Breast epithelium (tissue), 4 donors: ENCODE measurements around the gene SCAP. TPM values are rescaled to one million over a fixed set of nuclear protein-coding genes. Genes with fewer than 3 reads are reported as not detected.

Experiments used
- DNase-seq, 2 donors: peaks; one replicate each; pipeline ENCODE4 v3.0.0-alpha.2; 2019; ENCODE audit warnings: low spot score in 2 of 2
- H3K27ac ChIP-seq, 2 donors: fragments of 200-600 bp; sonication (generic) in 1 of 2; one replicate each; pipeline ENCODE4 v1.5.1; 2016 to 2019; ENCODE audit warnings: mild to moderate bottlenecking in 1 of 2
- H3K27me3 ChIP-seq, 2 donors: fragments of 200-600 bp; sonication (generic) in 1 of 2; one replicate each; pipeline versions ENCODE4 v1.5.1 to v1.6.0; 2017 to 2019; ENCODE audit warnings: control low read depth in 1 of 2, mild to moderate bottlenecking in 1 of 2
- H3K36me3 ChIP-seq: fragments of 200-600 bp; one replicate; pipeline ENCODE4 v1.5.1; 2019
- H3K4me1 ChIP-seq, 2 donors: fragments of 200-600 bp; sonication (generic); one replicate each; pipeline ENCODE4 v1.5.1; 2016 to 2019; ENCODE audit warnings: control low read depth in 1 of 2
- H3K4me3 ChIP-seq, 3 donors: fragments of 200-600 bp; sonication (generic); 1 replicate in 2 of 3; 2 replicates in 1 of 3; pipeline ENCODE4 v1.5.1; 2016 to 2019; ENCODE audit warnings: mild to moderate bottlenecking in 3 of 3, moderate library complexity in 2 of 3
- H3K9me3 ChIP-seq, 2 donors: fragments of 200-600 bp; sonication (generic) in 1 of 2; one replicate each; pipeline ENCODE4 v1.5.1; 2016 to 2019; ENCODE audit warnings: control low read depth in 1 of 2
- CTCF ChIP-seq, 3 donors: fragments of 450-650 bp; IDR thresholded peaks; one replicate each; pipeline ENCODE4 v1.5.1; 2016 to 2017; ENCODE audit warnings: antibody characterized with exemption in 3 of 3, mild to moderate bottlenecking in 3 of 3, moderate library complexity in 3 of 3
- POLR2A ChIP-seq: fragments of 450-650 bp; IDR thresholded peaks from one replicate; pipeline ENCODE4 v1.6.1; 2016; ENCODE audit warnings: antibody characterized with exemption, mild to moderate bottlenecking, moderate library complexity
- POLR2AphosphoS5 ChIP-seq, 3 donors: sonication (generic); formaldehyde crosslinking; IDR thresholded peaks; one replicate each; pipeline ENCODE4 v1.6.1; 2017; ENCODE audit warnings: antibody characterized with exemption in 3 of 3
- intact Hi-C: fragments of 100-400 bp; cut with DNase I; formaldehyde crosslinking; loops from one replicate; pipeline ENCODE4 v1.15.1; 2023; ENCODE audit warnings: low total_unique reads
- total RNA-seq, 3 donors: library from RNA; depleted of rRNA; stranded (reverse); fragments of >200 nt; gene quantifications; one replicate each; pipeline ENCODE4 v1.1.0, GENCODE V29; 2016

Gene SCAP
- total RNA-seq, result 10 to 100 TPM; 54.7 to 78.0 (median 72.7) TPM

DNA sequence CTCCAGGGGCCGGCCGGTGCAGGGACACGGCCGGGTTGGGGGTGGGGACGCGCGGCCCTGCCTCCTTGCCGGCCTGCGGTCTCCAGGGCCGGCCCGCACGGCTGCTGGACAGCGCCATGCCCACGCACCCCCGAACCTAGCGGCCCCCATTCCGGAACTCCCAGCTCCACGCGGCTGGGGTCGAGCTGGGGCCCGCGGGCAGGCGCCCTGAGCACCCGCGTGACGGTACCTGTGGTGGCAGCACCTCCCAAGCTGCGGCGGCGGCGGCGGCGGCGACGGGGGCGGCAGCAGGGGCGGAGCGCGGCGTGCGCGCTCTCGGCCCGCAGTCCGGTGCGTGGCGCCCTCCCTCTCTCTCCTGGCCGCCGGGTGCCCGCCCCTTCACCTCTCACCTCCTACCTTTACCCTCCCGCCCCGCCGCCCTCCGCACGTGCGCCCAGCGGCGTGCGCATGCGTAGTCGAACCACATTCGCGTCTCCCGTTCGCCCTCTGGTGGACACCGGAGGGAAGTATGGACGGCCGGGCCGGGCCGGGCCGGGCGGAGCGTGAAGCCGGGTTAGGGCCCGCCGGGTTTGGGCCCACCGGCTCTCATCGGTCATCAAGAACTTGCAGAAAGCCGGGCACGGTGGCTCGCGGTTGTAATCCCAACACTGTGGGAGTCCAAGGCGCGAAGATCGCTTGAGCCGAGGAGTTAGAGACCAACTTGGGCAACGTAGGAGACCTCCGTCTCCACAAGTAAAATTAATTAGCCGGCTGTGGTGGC is at the start of gene SCAP:
Gene SCAP (minus strand): TSS at position 372 of the 760 bp plus-strand sequence. CDS start 32,948 bp downstream, outside the sequence.
- intact Hi-C loops, result no loop called here

GRCh38 chr3:47523310-47524073 is 47.8 kb upstream of the SCAP start:
- no peaks in the 10 kb centered on the region for H3K4me1 ChIP-seq
- no peaks in the 10 kb centered on the region for H3K9me3 ChIP-seq
- no peaks in the 10 kb centered on the region for H3K27me3 ChIP-seq
- H3K36me3 ChIP-seq, result no peaks in the 10 kb centered on the region
- intact Hi-C loops, result loop anchor here (5.0 kb wide), 1 partner anchor 264 kb away; no protein-coding TSS in a partner anchor
- DNase-seq, result no peak
- TF ChIP-seq POLR2A (no peak), CTCF (IDR thresholded peaks at IDR 0.05) (no peak), POLR2AphosphoS5 (IDR thresholded peaks at IDR 0.05) (no peak)
- H3K4me3 ChIP-seq, result no peak overlapping the region
- H3K27ac ChIP-seq, result no peak overlapping the region

More for the DNA sequence above, at the start of gene SCAP:
- no peaks in the 10 kb centered on the region for H3K36me3 ChIP-seq
- peak within 1 kb of the TSS; percentile 91 for H3K27ac ChIP-seq
- DNase-seq, result peak; percentile 86 to 95
- peaks cover 0 to 13% of the 10 kb centered on the region in 2 donors for H3K4me1 ChIP-seq
- no peaks in the 10 kb centered on the region for H3K9me3 ChIP-seq
- no peaks in the 10 kb centered on the region for H3K27me3 ChIP-seq
- peak within 1 kb of the TSS; percentile 92 to 98 (median 92) for H3K4me3 ChIP-seq
- TF ChIP-seq POLR2AphosphoS5 (IDR thresholded peaks at IDR 0.05) (peak; percentile 46 to 83 (median 81)), POLR2A (no peak), CTCF (IDR thresholded peaks at IDR 0.05) (peak; percentile 89 to 98 (median 97))

DNA sequence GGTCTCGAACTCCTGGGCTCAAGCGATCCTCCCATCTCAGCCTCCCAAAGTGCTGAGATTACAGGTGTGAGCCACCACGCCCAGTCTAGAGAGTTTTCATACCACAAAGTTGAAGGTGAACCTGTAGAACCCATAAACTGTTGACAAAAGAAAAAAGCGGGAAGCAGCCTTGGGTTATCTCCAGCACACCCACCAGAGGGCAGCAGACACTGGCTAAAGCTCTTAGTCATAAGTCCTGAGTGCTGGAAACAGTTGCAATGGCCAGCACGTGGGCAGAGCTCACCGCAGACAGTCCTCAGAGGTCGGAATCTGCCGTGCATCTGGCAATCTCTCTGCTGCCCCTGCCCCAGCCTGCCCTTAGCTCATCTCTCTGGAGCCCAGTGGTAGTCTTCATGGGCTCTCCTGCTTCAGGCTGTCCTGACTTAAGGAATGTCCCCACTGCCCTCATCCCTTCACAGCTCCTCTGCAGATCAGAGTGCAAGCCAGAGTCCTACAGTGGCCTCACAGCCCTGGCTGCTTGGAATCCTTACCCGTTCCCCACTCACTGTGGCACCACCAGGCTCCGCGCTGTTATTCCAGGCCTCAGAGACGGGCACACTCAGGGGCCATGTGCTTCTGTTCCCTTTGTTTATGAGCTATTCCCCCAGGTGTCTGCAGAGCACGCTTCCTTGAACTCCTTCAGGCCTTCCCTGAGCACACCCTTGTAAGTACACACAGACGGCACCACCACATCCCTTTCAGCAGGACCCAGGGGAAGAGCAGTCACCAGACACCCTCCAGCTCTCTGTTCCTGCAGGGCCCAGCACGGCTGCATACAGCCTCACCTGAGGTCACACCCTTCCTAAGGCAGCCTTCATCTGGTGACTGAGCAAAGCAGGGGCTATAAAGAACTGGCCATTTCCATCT is 46.6 kb upstream of the SCAP start:
- peak; percentile 72 to 79 for DNase-seq
- intact Hi-C loops, result loop anchor here (5.0 kb wide), 1 partner anchor 265 kb away; no protein-coding TSS in a partner anchor

DNA sequence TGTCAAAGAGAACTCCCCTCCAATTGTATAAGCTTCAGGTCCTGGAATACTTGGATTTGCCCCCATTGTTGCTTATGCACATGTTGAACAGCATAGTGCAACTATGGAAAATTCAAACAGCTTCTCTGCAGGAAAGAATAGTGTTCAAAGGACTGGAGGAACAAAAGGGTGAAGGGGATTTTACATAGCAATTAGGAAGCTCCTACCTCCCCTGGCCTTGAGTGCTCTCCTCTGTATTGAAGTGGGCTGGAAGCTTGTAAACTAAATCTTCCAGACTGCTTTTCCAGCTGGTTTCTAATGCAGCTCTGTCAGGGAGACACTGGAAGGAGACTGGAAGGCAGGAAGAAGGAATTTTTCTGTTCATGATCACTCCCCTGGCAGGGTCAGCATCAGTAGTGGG is 45.0 kb upstream of the SCAP start:
- no peak for DNase-seq
- Histone ChIP-seq H3K27ac (no peak overlapping the region), H3K36me3 (no peaks in the 10 kb centered on the region), H3K4me3 (no peak overlapping the region), H3K9me3 (no peaks in the 10 kb centered on the region), H3K4me1 (no peaks in the 10 kb centered on the region), H3K27me3 (no peaks in the 10 kb centered on the region)
- TF ChIP-seq CTCF (IDR thresholded peaks at IDR 0.05) (no peak), POLR2AphosphoS5 (IDR thresholded peaks at IDR 0.05) (no peak), POLR2A (no peak)
- intact Hi-C loops, result loop anchor here (5.0 kb wide), 1 partner anchor 267 kb away; no protein-coding TSS in a partner anchor

More for the DNA sequence above, 46.6 kb upstream of the SCAP start:
- no peaks in the 10 kb centered on the region for H3K36me3 ChIP-seq
- no peak overlapping the region for H3K27ac ChIP-seq
- no peak overlapping the region for H3K4me3 ChIP-seq
- peak; percentile 16 to 69 (median 50) for TF ChIP-seq POLR2AphosphoS5 (IDR thresholded peaks at IDR 0.05)
- peak; percentile 72 to 95 (median 95) for TF ChIP-seq CTCF (IDR thresholded peaks at IDR 0.05)
- TF ChIP-seq POLR2A, result no peak
- H3K4me1 ChIP-seq, result no peaks in the 10 kb centered on the region
- no peaks in the 10 kb centered on the region for H3K27me3 ChIP-seq
- no peaks in the 10 kb centered on the region for H3K9me3 ChIP-seq
